H1 (cell line): ENCODE results near the gene ATP6V1E1. TPM values are rescaled to one million over a fixed set of nuclear protein-coding genes. Genes with fewer than 3 reads are reported as not detected.

ENCODE experiments used
- NRF1 ChIP-seq: IDR thresholded peaks from 2 replicates; pipeline ENCODE4 v1.6.1; 2011; ENCODE audit warnings: mild to moderate bottlenecking, low read depth, low read length, improper control_type of control experiment
- RBBP5 ChIP-seq: IDR thresholded peaks from 2 replicates; pipeline ENCODE4 v1.7.1; 2012; ENCODE audit warnings: low read depth, mild to moderate bottlenecking, inconsistent platforms, low read length, moderate library complexity, borderline replicate concordance
- SRF ChIP-seq: IDR thresholded peaks from 2 replicates; pipeline ENCODE4 v1.6.1; 2011; ENCODE audit warnings: mild to moderate bottlenecking, low read depth, low read length, moderate library complexity
- TBP ChIP-seq: IDR thresholded peaks from 2 replicates; pipeline ENCODE4 v1.6.1; 2011; ENCODE audit warnings: low read depth, low read length, improper control_type of control experiment
- TEAD4 ChIP-seq: IDR thresholded peaks from 2 replicates; pipeline ENCODE4 v1.6.1; 2012; ENCODE audit warnings: low read depth, low read length, inconsistent platforms, mixed read lengths
- polyA plus RNA-seq, 7 experiments: library from polyadenylated mRNA; depleted of rRNA in 3 of 7; stranded (reverse) in 5 of 7; unstranded in 2 of 7; fragments of >200 nt in 5 of 7; fragments of 200-250 nt in 2 of 7; gene quantifications; 1 replicate in 5 of 7; 2 replicates in 1 of 7; 4 replicates in 1 of 7; pipeline versions ENCODE4 v1.2.1 to v1.2.3, GENCODE V29; 2011 to 2013; ENCODE audit warnings: missing spikeins in 2 of 7, mixed read lengths in 2 of 7
- total RNA-seq: library from RNA; stranded (reverse); fragmentation: NEBNext Ultra II Directional; extraction: Animal tissue kit (Norgen Biotek cat#: 25700); gene quantifications from 2 replicates; pipeline ENCODE4 v1.2.1, GENCODE V29; 2021

ATP6V1E1 gene
- total and polyA plus RNA-seq, 2 of the 8 experiments (the other 6 are each of a cell fraction or from before 2014, with no cell fraction given), result 80.4 to 88.1 TPM

DNA sequence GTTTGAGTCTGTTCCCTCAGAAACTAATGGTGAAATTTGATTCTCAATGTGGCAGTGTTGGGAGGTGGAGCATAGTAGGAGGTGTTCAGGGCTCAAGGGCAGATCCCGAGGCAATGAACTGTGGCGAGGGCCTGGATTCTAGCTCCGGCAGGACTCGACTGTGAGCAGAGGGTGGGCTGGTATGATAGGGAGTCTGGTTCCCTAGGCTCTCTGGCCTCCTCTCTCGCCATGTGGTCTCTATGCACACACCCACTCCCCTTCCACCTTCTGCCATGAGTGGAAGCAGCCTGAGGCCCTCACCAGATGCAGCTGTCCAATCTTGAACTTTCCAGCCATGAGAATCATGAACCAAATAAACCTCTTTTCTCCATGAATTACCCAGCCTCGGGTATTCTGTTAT, 32.3 kb downstream of the ATP6V1E1 start (continued):
- TF ChIP-seq RBBP5 (no peak), SRF (no peak), TEAD4 (no peak), TBP (no peak), NRF1 (no peak)
